ENCODE data around the gene SNURF. TPM values are rescaled to one million over a fixed set of nuclear protein-coding genes. Genes with fewer than 3 reads are reported as not detected.

SNURF gene
- total RNA-seq, 4 donors from 2014 or later: 2.1 to 8.1 (median 3.5) TPM; not detected in 1

DNA sequence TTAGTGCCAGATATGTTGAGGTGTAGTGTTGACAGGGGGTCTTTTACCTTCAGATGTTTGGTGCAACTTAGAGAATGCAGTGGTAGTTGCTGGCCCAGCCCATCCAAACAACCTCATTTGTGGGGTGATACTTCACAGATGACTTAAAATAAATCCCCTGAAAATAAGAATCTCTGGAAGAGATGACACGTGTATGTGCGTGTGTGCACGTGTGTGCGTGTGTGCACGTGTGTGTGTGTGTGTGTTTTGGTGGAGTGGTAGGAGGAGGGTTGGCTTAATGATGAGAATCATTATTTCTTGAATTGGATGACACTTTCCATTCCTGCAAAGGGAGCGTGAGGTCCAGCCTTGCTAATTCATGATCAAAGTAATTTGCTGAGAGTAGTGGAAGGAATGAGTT, 31.9 kb downstream of the SNURF start:
- peaks cover 3 to 92% (median 11%) of the 10 kb centered on the region in 3 donors for H3K36me3 ChIP-seq
- WGBS, 2 donors: 78 to 90% methylated on average over 6 of the region's 6 CpGs
- TF ChIP-seq POLR2A (IDR thresholded peaks at IDR 0.05) (no peak), EP300 (IDR thresholded peaks at IDR 0.05) (no peak)
- TF ChIP-seq, protein P1, sequence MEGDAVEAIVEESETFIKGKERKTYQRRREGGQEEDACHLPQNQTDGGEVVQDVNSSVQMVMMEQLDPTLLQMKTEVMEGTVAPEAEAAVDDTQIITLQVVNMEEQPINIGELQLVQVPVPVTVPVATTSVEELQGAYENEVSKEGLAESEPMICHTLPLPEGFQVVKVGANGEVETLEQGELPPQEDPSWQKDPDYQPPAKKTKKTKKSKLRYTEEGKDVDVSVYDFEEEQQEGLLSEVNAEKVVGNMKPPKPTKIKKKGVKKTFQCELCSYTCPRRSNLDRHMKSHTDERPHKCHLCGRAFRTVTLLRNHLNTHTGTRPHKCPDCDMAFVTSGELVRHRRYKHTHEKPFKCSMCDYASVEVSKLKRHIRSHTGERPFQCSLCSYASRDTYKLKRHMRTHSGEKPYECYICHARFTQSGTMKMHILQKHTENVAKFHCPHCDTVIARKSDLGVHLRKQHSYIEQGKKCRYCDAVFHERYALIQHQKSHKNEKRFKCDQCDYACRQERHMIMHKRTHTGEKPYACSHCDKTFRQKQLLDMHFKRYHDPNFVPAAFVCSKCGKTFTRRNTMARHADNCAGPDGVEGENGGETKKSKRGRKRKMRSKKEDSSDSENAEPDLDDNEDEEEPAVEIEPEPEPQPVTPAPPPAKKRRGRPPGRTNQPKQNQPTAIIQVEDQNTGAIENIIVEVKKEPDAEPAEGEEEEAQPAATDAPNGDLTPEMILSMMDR (IDR thresholded peaks at IDR 0.05): no peak

More for the DNA sequence above, 31.9 kb downstream of the SNURF start:
- Histone ChIP-seq H3K27ac (no peak overlapping the region), H3K9me3 (peaks cover 0 to 72% (median 19%) of the 10 kb centered on the region in 4 donors), H3K4me3 (no peak overlapping the region), H3K4me1 (no peaks in the 10 kb centered on the region), H3K27me3 (no peaks in the 10 kb centered on the region)
- no peak for DNase-seq (ENCODE audit: low spot score in 2 of 2)

Small RNA genes lying within 50 kb of the gene (small RNA-seq; reads per million reads assigned to genes)
- gene AC090602.1: not detected
- gene AC124312.4: not detected
- not detected for gene AC124312.5

Other genes starting within 250 kb of the SNURF start
- 100 to 1,000 TPM in 3 of 4 donors, 10 to 100 TPM in 1; 81.3 to 128 (median 124) TPM for gene SNRPN, start within 50 bp of the SNURF start, total RNA-seq